ENCODE results near the gene MIXL1. TPM values are rescaled to one million over a fixed set of nuclear protein-coding genes. Genes with fewer than 3 reads are reported as not detected.

Gene MIXL1
- total and polyA plus RNA-seq, 2 of the 13 experiments (the other 11 are each of a cell fraction or from before 2014, with no cell fraction given): 7.6 to 18.5 TPM

DNA sequence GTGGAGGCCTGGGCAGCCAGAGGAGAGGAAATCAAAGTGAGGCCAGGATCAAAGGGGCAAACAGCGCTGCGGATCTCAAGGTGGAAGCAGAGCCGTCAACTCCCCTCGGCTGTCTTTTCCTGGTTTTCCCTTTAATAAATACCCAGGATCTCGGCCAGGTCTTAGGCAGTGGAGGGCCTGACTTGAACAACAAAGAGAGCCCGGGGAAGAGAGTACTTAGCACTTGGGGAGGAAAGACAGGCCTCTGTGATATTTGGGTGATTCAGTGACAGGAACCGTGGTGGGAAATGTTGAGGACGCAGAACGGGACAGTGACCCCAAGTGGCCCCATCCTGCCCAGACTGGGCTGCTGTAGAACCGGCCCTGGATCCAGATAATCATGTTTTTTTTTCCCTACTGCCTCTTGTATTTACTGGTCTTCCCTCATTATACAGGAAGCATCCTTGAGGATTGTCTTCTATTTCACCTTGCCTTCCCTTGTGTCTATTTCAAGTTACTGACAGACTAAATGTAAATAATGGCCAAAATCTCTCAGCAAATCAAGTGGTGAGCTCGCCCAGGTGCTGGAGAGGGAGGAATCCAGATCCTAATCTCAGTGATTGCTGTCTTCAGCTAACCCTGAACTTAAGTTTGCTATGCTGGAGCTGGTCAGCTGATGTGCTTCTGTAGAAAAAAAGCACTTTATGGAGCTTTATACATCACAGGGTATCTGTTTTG, 2.8 kb upstream of the MIXL1 start (continued):
- TF ChIP-seq, protein P1, sequence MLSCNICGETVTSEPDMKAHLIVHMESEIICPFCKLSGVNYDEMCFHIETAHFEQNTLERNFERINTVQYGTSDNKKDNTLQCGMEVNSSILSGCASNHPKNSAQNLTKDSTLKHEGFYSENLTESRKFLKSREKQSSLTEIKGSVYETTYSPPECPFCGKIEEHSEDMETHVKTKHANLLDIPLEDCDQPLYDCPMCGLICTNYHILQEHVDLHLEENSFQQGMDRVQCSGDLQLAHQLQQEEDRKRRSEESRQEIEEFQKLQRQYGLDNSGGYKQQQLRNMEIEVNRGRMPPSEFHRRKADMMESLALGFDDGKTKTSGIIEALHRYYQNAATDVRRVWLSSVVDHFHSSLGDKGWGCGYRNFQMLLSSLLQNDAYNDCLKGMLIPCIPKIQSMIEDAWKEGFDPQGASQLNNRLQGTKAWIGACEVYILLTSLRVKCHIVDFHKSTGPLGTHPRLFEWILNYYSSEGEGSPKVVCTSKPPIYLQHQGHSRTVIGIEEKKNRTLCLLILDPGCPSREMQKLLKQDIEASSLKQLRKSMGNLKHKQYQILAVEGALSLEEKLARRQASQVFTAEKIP (CRISPR knock-in tag; IDR thresholded peaks at IDR 0.05; ENCODE audit: borderline replicate concordance): no peak
- TF ChIP-seq, protein P2, sequence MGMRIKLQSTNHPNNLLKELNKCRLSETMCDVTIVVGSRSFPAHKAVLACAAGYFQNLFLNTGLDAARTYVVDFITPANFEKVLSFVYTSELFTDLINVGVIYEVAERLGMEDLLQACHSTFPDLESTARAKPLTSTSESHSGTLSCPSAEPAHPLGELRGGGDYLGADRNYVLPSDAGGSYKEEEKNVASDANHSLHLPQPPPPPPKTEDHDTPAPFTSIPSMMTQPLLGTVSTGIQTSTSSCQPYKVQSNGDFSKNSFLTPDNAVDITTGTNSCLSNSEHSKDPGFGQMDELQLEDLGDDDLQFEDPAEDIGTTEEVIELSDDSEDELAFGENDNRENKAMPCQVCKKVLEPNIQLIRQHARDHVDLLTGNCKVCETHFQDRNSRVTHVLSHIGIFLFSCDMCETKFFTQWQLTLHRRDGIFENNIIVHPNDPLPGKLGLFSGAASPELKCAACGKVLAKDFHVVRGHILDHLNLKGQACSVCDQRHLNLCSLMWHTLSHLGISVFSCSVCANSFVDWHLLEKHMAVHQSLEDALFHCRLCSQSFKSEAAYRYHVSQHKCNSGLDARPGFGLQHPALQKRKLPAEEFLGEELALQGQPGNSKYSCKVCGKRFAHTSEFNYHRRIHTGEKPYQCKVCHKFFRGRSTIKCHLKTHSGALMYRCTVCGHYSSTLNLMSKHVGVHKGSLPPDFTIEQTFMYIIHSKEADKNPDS (CRISPR knock-in tag; IDR thresholded peaks at IDR 0.05): no peak
- TF ChIP-seq KLF16 (CRISPR knock-in tag; IDR thresholded peaks at IDR 0.05): no peak

DNA sequence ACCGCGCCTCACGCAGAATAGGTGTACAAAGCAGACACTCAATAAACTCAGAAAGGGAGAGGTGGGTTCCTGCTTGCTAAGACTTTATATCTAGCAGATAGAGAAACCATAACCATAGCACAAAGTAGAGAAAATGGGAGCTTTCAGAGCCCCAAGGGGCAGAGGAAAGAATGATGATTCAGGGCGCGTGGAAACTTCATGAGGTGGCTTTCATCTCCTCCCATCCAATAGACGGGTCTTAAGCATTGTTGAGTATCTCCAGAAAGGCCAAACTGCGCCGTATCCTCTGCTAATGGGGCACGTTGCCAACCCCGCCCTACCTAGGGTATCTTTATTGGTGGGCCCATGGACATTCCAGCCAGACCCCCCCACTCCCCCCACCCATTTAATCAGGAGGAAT, 778 bp upstream of the MIXL1 start:
- Histone ChIP-seq H4K20me1 (ENCODE audit: insufficient read depth, low read length) (no peaks in the 10 kb centered on the region), H3K36me3 (replicated peaks in 1 of 2; ENCODE audit: control insufficient read depth in 1 of 2, insufficient read depth in 2 of 2, low read length in 2 of 2) (peaks cover 0 to 2% of the 10 kb centered on the region in 2 experiments; a peak in 1 of 5 replicates), H3K27me3 (ENCODE audit: control insufficient read depth in 1 of 2, insufficient read depth in 2 of 2, low read length in 2 of 2) (no peaks in the 10 kb centered on the region; a peak in 1 of 5 replicates), H3K4me3 (replicated peaks in 1 of 3; ENCODE audit: insufficient read depth in 1 of 3, low read depth in 2 of 3, low read length in 3 of 3) (peak overlapping the region in 2 of 3 experiments; percentile 90; a peak in 3 of 6 replicates), H3K9me3 (ENCODE audit: low read length) (no peaks in the 10 kb centered on the region), H3K27ac (ENCODE audit: extremely low read length, insufficient read depth, low read length) (peak overlapping the region; percentile 24), H3K79me2 (ENCODE audit: insufficient read depth, low read length) (no peaks in the 10 kb centered on the region), H3K4me2 (ENCODE audit: low read depth, low read length) (peak overlapping the region; percentile 88), H3K4me1 (ENCODE audit: insufficient read depth, low read length) (peaks cover 64% of the 10 kb centered on the region), H3K9ac (ENCODE audit: insufficient read depth, low read depth, low read length) (no peak overlapping the region), H2AFZ (ENCODE audit: low read length) (no peak overlapping the region)
- ChIA-PET POLR2A (interaction anchor here (1.1 to 1.4 kb wide), 2 partner anchors 12 to 14 kb away, joined by 4 read pairs; no protein-coding TSS in a partner anchor), CTCF (ENCODE audit: low intra/inter-chr PET ratio, low total read pairs) (no interaction called here)
- DNase-seq (ENCODE audit: low spot score) (no peak), FAIRE-seq (no peak), ATAC-seq (no peak)
- 83% methylated on average over 5 of the region's 10 CpGs for WGBS (ENCODE audit: low lambda C conversion rate)
- intact Hi-C loops (cut with micrococcal nuclease; ENCODE audit: unreplicated experiment): no loop called here
- in situ Hi-C loops (cut with HindIII; ENCODE audit: extremely low pct_ligation_motif_present, low pct_unique_long_range_greater_than_20kb): no loop called here
- TF ChIP-seq CHD4 (IDR thresholded peaks at IDR 0.05; ENCODE audit: borderline replicate concordance, low read length) (0 out of 2 replicates have a peak, but pooled peaks have one; percentile 50), ERF (CRISPR knock-in tag; IDR thresholded peaks at IDR 0.05) (no peak), SOX13 (IDR thresholded peaks at IDR 0.05) (no peak), SOX13 (CRISPR knock-in tag; conservative IDR thresholded peaks at IDR 0.05 in 1 of 2, IDR thresholded peaks at IDR 0.05 in 1 of 2) (no peak), ZSCAN31 (CRISPR knock-in tag; IDR thresholded peaks at IDR 0.05; ENCODE audit: low read depth) (0 out of 2 replicates have a peak, but pooled peaks have one; percentile 4), GATAD1 (CRISPR knock-in tag; IDR thresholded peaks at IDR 0.05) (no peak)
- no TSS peak for BruUV-seq (replicated peaks)
